HepG2 (cell line): ENCODE measurements around the gene OR1I1. TPM values are rescaled to one million over a fixed set of nuclear protein-coding genes. Genes with fewer than 3 reads are reported as not detected.
A peak's percentile ranks its signal among the peaks of the same experiment; 100 is the strongest.

ENCODE experiments used
- ASH2L ChIP-seq: fragments of 300-600, 200-600 bp; sonication (generic); IDR thresholded peaks from 2 replicates; pipeline ENCODE4 v1.7.0; 2017; ENCODE audit warnings: low read depth, mild to moderate bottlenecking, moderate library complexity, mixed read lengths, low read length; ENCODE audit not compliant: insufficient read length
- FOXA3 ChIP-seq: IDR thresholded peaks from 2 replicates; pipeline ENCODE4 v1.6.1; 2016; ENCODE audit warnings: missing genetic modification reagents, missing compliant biosample characterization
- FOXJ3 ChIP-seq: sonication (generic); formaldehyde crosslinking; IDR thresholded peaks from 2 replicates; pipeline ENCODE4 v1.4.0; 2020; ENCODE audit warnings: missing genetic modification reagents, mild to moderate bottlenecking, borderline replicate concordance
- HCFC1 ChIP-seq: fragments of 150-350 bp; IDR thresholded peaks from 2 replicates; pipeline ENCODE4 v1.6.1; 2014; ENCODE audit warnings: low read depth, low read length
- HDAC2 ChIP-seq: sonication (generic); formaldehyde crosslinking; IDR thresholded peaks from 2 replicates; pipeline ENCODE4 v1.4.0; 2020; ENCODE audit warnings: missing genetic modification reagents
- MAF1 ChIP-seq: sonication (generic); formaldehyde crosslinking; IDR thresholded peaks from 2 replicates; pipeline ENCODE4 v1.5.0; 2020; ENCODE audit warnings: missing genetic modification reagents, borderline replicate concordance
- RAD21 ChIP-seq: fragments of 450-650 bp; formaldehyde crosslinking; IDR thresholded peaks from 2 replicates; pipeline ENCODE4 v1.5.0; 2020; ENCODE audit warnings: mild to moderate bottlenecking
- ZNF225 ChIP-seq: sonication (generic); formaldehyde crosslinking; IDR thresholded peaks from 2 replicates; pipeline ENCODE4 v1.4.0; 2020; ENCODE audit warnings: mild to moderate bottlenecking, missing genetic modification reagents
- polyA plus RNA-seq, 8 experiments: library from polyadenylated mRNA; depleted of rRNA in 3 of 8; stranded (reverse) in 7 of 8; unstranded in 1 of 8; fragments of >200 nt; fragmentation: Illumina TruSeq in 4 of 8; extraction: Trizol in 4 of 8; gene quantifications; 2 replicates each; pipeline versions ENCODE4 v1.2.1 to v1.2.3, GENCODE V29; 2011 to 2016; ENCODE audit warnings: low read depth in 4 of 8, missing spikeins in 1 of 8, mixed read lengths in 1 of 8; ENCODE audit not compliant: insufficient read depth in 1 of 8
- total RNA-seq, 5 experiments: library from RNA; depleted of rRNA; stranded (reverse); fragments of >200 nt; fragmentation: Illumina TruSeq; extraction: Trizol; gene quantifications; 2 replicates each; pipeline ENCODE4 v1.2.3, GENCODE V29; 2016; ENCODE audit warnings: low read depth in 1 of 5
- TF ChIP-seq, protein P1 (sequence below): sonication (generic); formaldehyde crosslinking; IDR thresholded peaks from 2 replicates; pipeline ENCODE4 v1.8.0; 2022; ENCODE audit warnings: mild to moderate bottlenecking, missing genetic modification reagents, borderline replicate concordance
- TF ChIP-seq, protein P2 (sequence below): sonication (generic); formaldehyde crosslinking; IDR thresholded peaks from 2 replicates; pipeline ENCODE4 v1.4.0; 2020; ENCODE audit warnings: mild to moderate bottlenecking, missing genetic modification reagents
- TF ChIP-seq, protein P3 (sequence below): sonication (generic); formaldehyde crosslinking; IDR thresholded peaks from 2 replicates; pipeline ENCODE4 v1.4.0; 2020; ENCODE audit warnings: missing genetic modification reagents
- TF ChIP-seq, protein P4 (sequence below): sonication (generic); formaldehyde crosslinking; IDR thresholded peaks from 2 replicates; pipeline ENCODE4 v1.5.1; 2020; ENCODE audit warnings: missing genetic modification reagents, mild to moderate bottlenecking, borderline replicate concordance
- TF ChIP-seq, protein P5 (sequence below): sonication (generic); formaldehyde crosslinking; conservative IDR thresholded peaks from 2 replicates; pipeline ENCODE4 v1.4.0; 2020; ENCODE audit warnings: mild to moderate bottlenecking, missing genetic modification reagents, moderate library complexity

OR1I1 gene
- total and polyA plus RNA-seq, 2 of the 13 experiments (the other 11 are each of a cell fraction or from before 2014, with no cell fraction given): not detected

DNA sequence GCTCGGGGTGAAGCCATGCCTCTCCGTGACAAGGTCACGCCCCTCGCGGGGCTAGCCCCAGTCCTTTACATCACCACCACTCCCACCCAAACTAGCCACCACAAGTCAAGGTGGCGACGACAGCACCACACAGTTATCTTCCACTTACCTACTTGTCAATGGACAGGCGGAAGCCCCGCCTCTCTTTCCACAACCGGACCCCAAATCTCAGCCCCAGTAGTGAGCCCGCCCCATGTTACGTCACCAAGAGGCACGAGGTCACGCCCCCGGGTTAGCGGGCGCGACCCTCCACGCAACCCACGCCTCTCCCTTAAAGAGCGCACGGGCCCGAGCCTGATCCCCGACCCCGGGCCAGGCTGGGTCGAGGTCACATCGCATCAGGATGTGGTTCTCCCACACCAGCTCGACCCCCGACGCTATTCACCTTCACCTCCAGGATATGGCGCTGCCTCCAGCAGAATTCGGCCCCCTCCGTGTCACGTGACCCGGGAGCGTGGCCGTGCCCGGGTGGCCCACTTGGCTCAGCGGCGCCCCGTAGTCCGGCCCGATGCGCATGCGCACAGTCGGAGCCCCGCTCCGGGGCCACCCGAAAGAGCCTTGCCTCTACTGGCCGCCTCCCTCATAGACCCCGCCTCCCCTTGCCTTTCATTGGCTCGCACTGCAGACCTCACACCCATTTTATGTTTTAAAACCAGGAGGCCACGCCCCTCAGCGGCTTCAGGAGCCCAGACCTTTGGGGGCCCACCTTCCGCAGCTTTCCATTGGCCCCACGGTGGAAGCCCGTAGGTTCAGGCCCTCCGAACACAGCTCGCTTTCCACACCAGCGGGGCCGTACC is 43.4 kb downstream of the OR1I1 start (continued):
- TF ChIP-seq, protein P1, sequence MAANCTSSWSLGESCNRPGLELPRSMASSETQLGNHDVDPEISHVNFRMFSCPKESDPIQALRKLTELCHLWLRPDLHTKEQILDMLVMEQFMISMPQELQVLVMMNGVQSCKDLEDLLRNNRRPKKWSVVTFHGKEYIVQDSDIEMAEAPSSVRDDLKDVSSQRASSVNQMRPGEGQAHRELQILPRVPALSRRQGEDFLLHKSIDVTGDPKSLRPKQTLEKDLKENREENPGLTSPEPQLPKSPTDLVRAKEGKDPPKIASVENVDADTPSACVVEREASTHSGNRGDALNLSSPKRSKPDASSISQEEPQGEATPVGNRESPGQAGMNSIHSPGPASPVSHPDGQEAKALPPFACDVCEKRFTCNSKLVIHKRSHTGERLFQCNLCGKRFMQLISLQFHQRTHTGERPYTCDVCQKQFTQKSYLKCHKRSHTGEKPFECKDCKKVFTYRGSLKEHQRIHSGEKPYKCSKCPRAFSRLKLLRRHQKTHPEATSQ: 0 out of 2 replicates have a peak, but pooled peaks have one; percentile 48
- TF ChIP-seq, protein P2, sequence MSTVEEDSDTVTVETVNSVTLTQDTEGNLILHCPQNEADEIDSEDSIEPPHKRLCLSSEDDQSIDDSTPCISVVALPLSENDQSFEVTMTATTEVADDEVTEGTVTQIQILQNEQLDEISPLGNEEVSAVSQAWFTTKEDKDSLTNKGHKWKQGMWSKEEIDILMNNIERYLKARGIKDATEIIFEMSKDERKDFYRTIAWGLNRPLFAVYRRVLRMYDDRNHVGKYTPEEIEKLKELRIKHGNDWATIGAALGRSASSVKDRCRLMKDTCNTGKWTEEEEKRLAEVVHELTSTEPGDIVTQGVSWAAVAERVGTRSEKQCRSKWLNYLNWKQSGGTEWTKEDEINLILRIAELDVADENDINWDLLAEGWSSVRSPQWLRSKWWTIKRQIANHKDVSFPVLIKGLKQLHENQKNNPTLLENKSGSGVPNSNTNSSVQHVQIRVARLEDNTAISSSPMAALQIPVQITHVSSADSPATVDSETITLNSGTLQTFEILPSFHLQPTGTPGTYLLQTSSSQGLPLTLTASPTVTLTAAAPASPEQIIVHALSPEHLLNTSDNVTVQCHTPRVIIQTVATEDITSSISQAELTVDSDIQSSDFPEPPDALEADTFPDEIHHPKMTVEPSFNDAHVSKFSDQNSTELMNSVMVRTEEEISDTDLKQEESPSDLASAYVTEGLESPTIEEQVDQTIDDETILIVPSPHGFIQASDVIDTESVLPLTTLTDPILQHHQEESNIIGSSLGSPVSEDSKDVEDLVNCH (CRISPR knock-in tag): no peak
- TF ChIP-seq, protein P3, sequence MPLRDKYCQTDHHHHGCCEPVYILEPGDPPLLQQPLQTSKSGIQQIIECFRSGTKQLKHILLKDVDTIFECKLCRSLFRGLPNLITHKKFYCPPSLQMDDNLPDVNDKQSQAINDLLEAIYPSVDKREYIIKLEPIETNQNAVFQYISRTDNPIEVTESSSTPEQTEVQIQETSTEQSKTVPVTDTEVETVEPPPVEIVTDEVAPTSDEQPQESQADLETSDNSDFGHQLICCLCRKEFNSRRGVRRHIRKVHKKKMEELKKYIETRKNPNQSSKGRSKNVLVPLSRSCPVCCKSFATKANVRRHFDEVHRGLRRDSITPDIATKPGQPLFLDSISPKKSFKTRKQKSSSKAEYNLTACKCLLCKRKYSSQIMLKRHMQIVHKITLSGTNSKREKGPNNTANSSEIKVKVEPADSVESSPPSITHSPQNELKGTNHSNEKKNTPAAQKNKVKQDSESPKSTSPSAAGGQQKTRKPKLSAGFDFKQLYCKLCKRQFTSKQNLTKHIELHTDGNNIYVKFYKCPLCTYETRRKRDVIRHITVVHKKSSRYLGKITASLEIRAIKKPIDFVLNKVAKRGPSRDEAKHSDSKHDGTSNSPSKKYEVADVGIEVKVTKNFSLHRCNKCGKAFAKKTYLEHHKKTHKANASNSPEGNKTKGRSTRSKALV (CRISPR knock-in tag): no peak
- TF ChIP-seq FOXA3 (no peak), FOXJ3 (CRISPR knock-in tag) (peak; percentile 47; the same call in 1 of the 2 replicates), HCFC1 (0 out of 2 replicates have a peak, but pooled peaks have one; percentile 7), RAD21 (CRISPR knock-in tag) (peak; percentile 77), ASH2L (peak; percentile 71), ZNF225 (CRISPR knock-in tag) (0 out of 2 replicates have a peak, but pooled peaks have one; percentile 61), HDAC2 (CRISPR knock-in tag) (peak; percentile 52), MAF1 (peak; percentile 89; the same call in 1 of the 2 replicates)
- TF ChIP-seq, protein P4, sequence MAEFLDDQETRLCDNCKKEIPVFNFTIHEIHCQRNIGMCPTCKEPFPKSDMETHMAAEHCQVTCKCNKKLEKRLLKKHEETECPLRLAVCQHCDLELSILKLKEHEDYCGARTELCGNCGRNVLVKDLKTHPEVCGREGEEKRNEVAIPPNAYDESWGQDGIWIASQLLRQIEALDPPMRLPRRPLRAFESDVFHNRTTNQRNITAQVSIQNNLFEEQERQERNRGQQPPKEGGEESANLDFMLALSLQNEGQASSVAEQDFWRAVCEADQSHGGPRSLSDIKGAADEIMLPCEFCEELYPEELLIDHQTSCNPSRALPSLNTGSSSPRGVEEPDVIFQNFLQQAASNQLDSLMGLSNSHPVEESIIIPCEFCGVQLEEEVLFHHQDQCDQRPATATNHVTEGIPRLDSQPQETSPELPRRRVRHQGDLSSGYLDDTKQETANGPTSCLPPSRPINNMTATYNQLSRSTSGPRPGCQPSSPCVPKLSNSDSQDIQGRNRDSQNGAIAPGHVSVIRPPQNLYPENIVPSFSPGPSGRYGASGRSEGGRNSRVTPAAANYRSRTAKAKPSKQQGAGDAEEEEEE: peak; percentile 91
- TF ChIP-seq, protein P5, sequence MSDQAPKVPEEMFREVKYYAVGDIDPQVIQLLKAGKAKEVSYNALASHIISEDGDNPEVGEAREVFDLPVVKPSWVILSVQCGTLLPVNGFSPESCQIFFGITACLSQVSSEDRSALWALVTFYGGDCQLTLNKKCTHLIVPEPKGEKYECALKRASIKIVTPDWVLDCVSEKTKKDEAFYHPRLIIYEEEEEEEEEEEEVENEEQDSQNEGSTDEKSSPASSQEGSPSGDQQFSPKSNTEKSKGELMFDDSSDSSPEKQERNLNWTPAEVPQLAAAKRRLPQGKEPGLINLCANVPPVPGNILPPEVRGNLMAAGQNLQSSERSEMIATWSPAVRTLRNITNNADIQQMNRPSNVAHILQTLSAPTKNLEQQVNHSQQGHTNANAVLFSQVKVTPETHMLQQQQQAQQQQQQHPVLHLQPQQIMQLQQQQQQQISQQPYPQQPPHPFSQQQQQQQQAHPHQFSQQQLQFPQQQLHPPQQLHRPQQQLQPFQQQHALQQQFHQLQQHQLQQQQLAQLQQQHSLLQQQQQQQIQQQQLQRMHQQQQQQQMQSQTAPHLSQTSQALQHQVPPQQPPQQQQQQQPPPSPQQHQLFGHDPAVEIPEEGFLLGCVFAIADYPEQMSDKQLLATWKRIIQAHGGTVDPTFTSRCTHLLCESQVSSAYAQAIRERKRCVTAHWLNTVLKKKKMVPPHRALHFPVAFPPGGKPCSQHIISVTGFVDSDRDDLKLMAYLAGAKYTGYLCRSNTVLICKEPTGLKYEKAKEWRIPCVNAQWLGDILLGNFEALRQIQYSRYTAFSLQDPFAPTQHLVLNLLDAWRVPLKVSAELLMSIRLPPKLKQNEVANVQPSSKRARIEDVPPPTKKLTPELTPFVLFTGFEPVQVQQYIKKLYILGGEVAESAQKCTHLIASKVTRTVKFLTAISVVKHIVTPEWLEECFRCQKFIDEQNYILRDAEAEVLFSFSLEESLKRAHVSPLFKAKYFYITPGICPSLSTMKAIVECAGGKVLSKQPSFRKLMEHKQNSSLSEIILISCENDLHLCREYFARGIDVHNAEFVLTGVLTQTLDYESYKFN: peak; percentile 19; the same call in 1 of the 2 replicates
